ENCODE measurements around the gene TMX4.

GRCh38 chr20:8033151-8033841, 13.7 kb upstream of the TMX4 start:
- TF ChIP-seq CTCF (IDR thresholded peaks at IDR 0.05) (no peak), POLR2AphosphoS5 (IDR thresholded peaks at IDR 0.05) (no peak), POLR2A (IDR thresholded peaks at IDR 0.05) (no peak)
